ENCODE results near the gene PDCD10.

Gene PDCD10

GRCh38 chr3:167656821-167657220 is 77.9 kb downstream of the PDCD10 start (continued):
- TF ChIP-seq ZNF518A (tag by site-specific recombination; conservative IDR thresholded peaks at IDR 0.05; ENCODE audit: low read depth) (no peak), ZSCAN4 (tag by site-specific recombination; IDR thresholded peaks at IDR 0.05) (no peak), ZNF707 (tag by site-specific recombination; IDR thresholded peaks at IDR 0.05) (no peak), ZNF114 (tag by site-specific recombination; IDR thresholded peaks at IDR 0.05) (no peak), REST (tag by site-specific recombination; IDR thresholded peaks at IDR 0.05) (no peak)

GRCh38 chr3:167653760-167654159 is 80.9 kb downstream of the PDCD10 start, which contains the start of gene WDR49:
WDR49 (minus strand) TSS chr3:167653942; CDS start chr3:167653425, 517 bp downstream.
- POLR2A ChIA-PET, result no interaction called here
- Histone ChIP-seq H3K36me3 (ENCODE audit: control insufficient read depth in 2 of 2, insufficient read depth in 1 of 2, low read length in 2 of 2) (no peaks in the 10 kb centered on the region), H3K4me3 (ENCODE audit: low read depth, low read length) (no peak within 1 kb of the TSS), H3K4me1 (ENCODE audit: control insufficient read depth, insufficient read depth, low read length) (no peaks in the 10 kb centered on the region), H3K9me3 (ENCODE audit: control insufficient read depth, insufficient read depth, low read depth, low read length) (no peaks in the 10 kb centered on the region), H3K27ac (ENCODE audit: extremely low read depth, low read depth, low read length) (no peak within 1 kb of the TSS)
- TF ChIP-seq PRDM1 (tag by site-specific recombination; IDR thresholded peaks at IDR 0.05) (0 out of 2 replicates have a peak, but pooled peaks have one; percentile 44), ZNF513 (tag by site-specific recombination; IDR thresholded peaks at IDR 0.05) (no peak)
- CTCF ChIA-PET, result no interaction called here

GRCh38 chr3:167653155-167653554 is 81.5 kb downstream of the PDCD10 start:
- POLR2A ChIA-PET, result no interaction called here
- TF ChIP-seq ZFP3 (tag by site-specific recombination; IDR thresholded peaks at IDR 0.05; ENCODE audit: low read depth) (no peak), ZNF830 (tag by site-specific recombination; IDR thresholded peaks at IDR 0.05; ENCODE audit: low read depth) (no peak), HOXC10 (CRISPR knock-in tag; IDR thresholded peaks at IDR 0.05) (no peak), ZBTB21 (tag by site-specific recombination; IDR thresholded peaks at IDR 0.05) (no peak), ELK4 (IDR thresholded peaks at IDR 0.05; ENCODE audit: borderline replicate concordance, low read depth, low read length) (no peak), ZNF37A (tag by site-specific recombination; IDR thresholded peaks at IDR 0.05) (no peak), FEZF1 (tag by site-specific recombination; IDR thresholded peaks at IDR 0.05) (no peak), YY1 (tag by site-specific recombination; IDR thresholded peaks at IDR 0.05) (no peak), SP3 (tag by site-specific recombination; IDR thresholded peaks at IDR 0.05) (no peak), ZNF292 (tag by site-specific recombination; IDR thresholded peaks at IDR 0.05; ENCODE audit: borderline replicate concordance, low read depth) (no peak), SETDB1 (IDR thresholded peaks at IDR 0.05; ENCODE audit: insufficient read length, low read length) (no peak), RBAK (tag by site-specific recombination; IDR thresholded peaks at IDR 0.05) (no peak), ZNF664 (tag by site-specific recombination; IDR thresholded peaks at IDR 0.05) (no peak), ZNF785 (tag by site-specific recombination; IDR thresholded peaks at IDR 0.05) (no peak), ZNF433 (tag by site-specific recombination; IDR thresholded peaks at IDR 0.05; ENCODE audit: low read depth) (no peak), ZNF112 (tag by site-specific recombination; IDR thresholded peaks at IDR 0.05) (no peak)

More at GRCh38 chr3:167653155-167653554, 81.5 kb downstream of the PDCD10 start:
- H3K36me3 ChIP-seq (ENCODE audit: control insufficient read depth in 2 of 2, insufficient read depth in 1 of 2, low read length in 2 of 2), result no peaks in the 10 kb centered on the region
- no peak overlapping the region for H3K27ac ChIP-seq (ENCODE audit: extremely low read depth, low read depth, low read length)
- H3K9me3 ChIP-seq (ENCODE audit: control insufficient read depth, insufficient read depth, low read depth, low read length), result no peaks in the 10 kb centered on the region
- CTCF ChIA-PET, result no interaction called here
- no peaks in the 10 kb centered on the region for H3K4me1 ChIP-seq (ENCODE audit: control insufficient read depth, insufficient read depth, low read length)
- no peak overlapping the region for H3K4me3 ChIP-seq (ENCODE audit: low read depth, low read length)
